ENCODE measurements around the gene POLR2E. TPM values are rescaled to one million over a fixed set of nuclear protein-coding genes. Genes with fewer than 3 reads are reported as not detected.
A peak's percentile ranks its signal among the peaks of the same experiment; 100 is the strongest.

POLR2E gene
- total and polyA plus RNA-seq, 2 of the 13 experiments (the other 11 are each of a cell fraction or from before 2014, with no cell fraction given), result 140 to 272 TPM

- TF ChIP-seq ZNF597 (CRISPR knock-in tag; IDR thresholded peaks at IDR 0.05) (no peak), KDM5B (CRISPR knock-in tag; IDR thresholded peaks at IDR 0.05; ENCODE audit: borderline replicate concordance) (no peak), GFI1 (CRISPR knock-in tag; IDR thresholded peaks at IDR 0.05; ENCODE audit: borderline replicate concordance) (0 out of 2 replicates have a peak, but pooled peaks have one; percentile 0), BRD4 (CRISPR knock-in tag; IDR thresholded peaks at IDR 0.05) (no peak), ZNF652 (CRISPR knock-in tag; IDR thresholded peaks at IDR 0.05; ENCODE audit: borderline replicate concordance, low read depth) (no peak), ZFYVE20 (CRISPR knock-in tag; IDR thresholded peaks at IDR 0.05; ENCODE audit: borderline replicate concordance, low read depth) (no peak), KAT8 (CRISPR knock-in tag; IDR thresholded peaks at IDR 0.05) (no peak), HNF4G (IDR thresholded peaks at IDR 0.05; ENCODE audit: borderline replicate concordance, low read depth, low read length) (peak; percentile 16; the same call in 1 of the 2 replicates), HNF4G (CRISPR knock-in tag; IDR thresholded peaks at IDR 0.05; ENCODE audit: borderline replicate concordance, low read depth) (no peak), GATAD2A (CRISPR knock-in tag; IDR thresholded peaks at IDR 0.05) (no peak), NCOA1 (CRISPR knock-in tag; IDR thresholded peaks at IDR 0.05) (no peak), ZNF607 (CRISPR knock-in tag; IDR thresholded peaks at IDR 0.05; ENCODE audit: borderline replicate concordance) (0 out of 2 replicates have a peak, but pooled peaks have one; percentile 4), NAIF1 (CRISPR knock-in tag; IDR thresholded peaks at IDR 0.05; ENCODE audit: borderline replicate concordance) (no peak), ZNF264 (CRISPR knock-in tag; IDR thresholded peaks at IDR 0.05) (no peak), TMF1 (CRISPR knock-in tag; IDR thresholded peaks at IDR 0.05; ENCODE audit: low read depth) (no peak; the same call in 1 of the 2 replicates), ZNF12 (CRISPR knock-in tag; IDR thresholded peaks at IDR 0.05) (no peak), PRDM15 (CRISPR knock-in tag; IDR thresholded peaks at IDR 0.05) (peak; percentile 83; the same call in 1 of the 2 replicates), PPARG (CRISPR knock-in tag; conservative IDR thresholded peaks at IDR 0.05) (no peak), ZNF775 (CRISPR knock-in tag; IDR thresholded peaks at IDR 0.05; ENCODE audit: borderline replicate concordance) (no peak), SP5 (CRISPR knock-in tag; IDR thresholded peaks at IDR 0.05; ENCODE audit: borderline replicate concordance, low read depth) (no peak), KMT2B (CRISPR knock-in tag; IDR thresholded peaks at IDR 0.05) (no peak), BORCS8-MEF2B (CRISPR knock-in tag; IDR thresholded peaks at IDR 0.05) (no peak), CEBPB (IDR thresholded peaks at IDR 0.05; ENCODE audit: borderline replicate concordance, low read depth, low read length) (no peak), IRF2 (CRISPR knock-in tag; IDR thresholded peaks at IDR 0.05) (no peak)
Measured at GRCh38 chr19:1104311-1105007, 9.3 kb upstream of the POLR2E start (continued).
